NB4 (cell line): ENCODE results near the gene IL20RA.

Experiments used
- DNase-seq: peaks from one replicate; pipeline ENCODE4 v3.0.0; 2010; ENCODE audit warnings: low read depth
- H3K4me3 ChIP-seq: one replicate; pipeline ENCODE4 v1.5.1; 2011; ENCODE audit warnings: mild to moderate bottlenecking, low read depth, low read length, moderate library complexity
- CTCF ChIP-seq: IDR thresholded peaks from one replicate; pipeline ENCODE4 v1.5.1; 2012; ENCODE audit warnings: low read depth, low read length
- MAX ChIP-seq: IDR thresholded peaks from 2 replicates; pipeline ENCODE4 v1.6.1; 2011; ENCODE audit warnings: low read depth, low read length
- MYC ChIP-seq: IDR thresholded peaks from 2 replicates; pipeline ENCODE4 v1.6.1; 2011; ENCODE audit warnings: low read depth, low read length
- POLR2A ChIP-seq: IDR thresholded peaks from 2 replicates; pipeline ENCODE4 v1.6.1; 2011; ENCODE audit warnings: mild to moderate bottlenecking; ENCODE audit not compliant: insufficient read length; ENCODE audit errors: extremely low read depth

IL20RA gene

GRCh38 chr6:137049095-137049494 is 4.3 kb upstream of the IL20RA start:
- DNase-seq, result no peak
- H3K4me3 ChIP-seq, result no peak overlapping the region
- TF ChIP-seq MAX (no peak), CTCF (no peak), POLR2A (no peak), MYC (no peak)

- no peak for DNase-seq
- TF ChIP-seq MYC, result no peak
- no peak for TF ChIP-seq CTCF
- TF ChIP-seq POLR2A, result no peak
- TF ChIP-seq MAX, result no peak
- no peak overlapping the region for H3K4me3 ChIP-seq
These were observed 2.2 kb upstream of the IL20RA start for GRCh38 chr6:137046871-137047412.

GRCh38 chr6:137045222-137045789 is 541 bp upstream of the IL20RA start:
- no peak overlapping the region for H3K4me3 ChIP-seq
- TF ChIP-seq MAX, result no peak
- TF ChIP-seq CTCF, result no peak
- no peak for TF ChIP-seq POLR2A
- TF ChIP-seq MYC, result no peak
- DNase-seq, result no peak

GRCh38 chr6:137043710-137044365 is 927 bp downstream of the IL20RA start:
- no peak for TF ChIP-seq MYC
- TF ChIP-seq MAX, result no peak
- TF ChIP-seq POLR2A, result no peak
- TF ChIP-seq CTCF, result no peak
- H3K4me3 ChIP-seq, result peak overlapping the region; percentile 35
- peak; percentile 12 for DNase-seq

GRCh38 chr6:137040393-137040792 is 4.4 kb downstream of the IL20RA start:
- TF ChIP-seq CTCF, result no peak
- no peak for TF ChIP-seq POLR2A
- TF ChIP-seq MYC, result no peak
- TF ChIP-seq MAX, result no peak
- no peak for DNase-seq
- H3K4me3 ChIP-seq, result no peak overlapping the region
